AG08395 (cell line): ENCODE data around the gene HLF.

ENCODE experiments used
- DNase-seq: peaks from one replicate; pipeline ENCODE4 v3.0.0; 2012; ENCODE audit warnings: mixed read lengths, low spot score

The HLF gene

GRCh38 chr17:55363033-55363432 is 98.3 kb downstream of the HLF start:
- DNase-seq = no peak

- DNase-seq = no peak
These were observed 101.3 kb downstream of the HLF start for GRCh38 chr17:55366020-55366481.

DNA sequence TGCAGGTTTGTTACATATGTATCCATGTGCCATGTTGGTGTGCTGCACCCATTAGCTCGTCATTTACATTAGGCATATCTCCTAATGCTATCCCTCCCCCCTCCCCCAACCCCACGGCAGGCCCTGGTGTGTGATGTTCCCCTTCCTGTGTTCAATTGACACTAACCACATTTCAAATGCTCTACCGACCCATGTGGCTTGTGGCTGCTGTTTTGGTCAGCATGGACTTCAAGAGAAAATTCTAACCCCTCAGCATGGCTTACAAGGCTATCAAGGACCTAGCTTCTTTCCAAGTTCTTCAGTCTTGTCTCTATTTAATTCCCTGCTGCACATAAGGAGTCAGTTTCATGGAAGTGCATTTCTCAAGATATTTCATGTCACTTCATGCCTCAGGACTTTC is 103.9 kb downstream of the HLF start:
- no peak for DNase-seq
